ENCODE data around the gene ABTB1. TPM values are rescaled to one million over a fixed set of nuclear protein-coding genes. Genes with fewer than 3 reads are reported as not detected.

The ABTB1 gene
- total RNA-seq, 2 experiments from 2014 or later, result 9.7 to 10.6 TPM

GRCh38 chr3:127660621-127661251 lies 12.0 kb upstream of the ABTB1 start:
- H3K4me1 Mint-ChIP-seq (ENCODE audit: low read depth), result no peaks in the 10 kb centered on the region
- no peak overlapping the region for H3K27ac Mint-ChIP-seq
- H3K36me3 Mint-ChIP-seq (ENCODE audit: low read depth), result no peaks in the 10 kb centered on the region
- no peaks in the 10 kb centered on the region for H3K9me3 Mint-ChIP-seq
- ATAC-seq (no peak), DNase-seq (no peak)
- ChIA-PET POLR2A (interaction anchor here (1.2 kb wide), 1 partner anchor 50 kb away, joined by 3 read pairs; no protein-coding TSS in a partner anchor), CTCF (interaction anchor here (1.1 to 1.3 kb wide), 2 partner anchors 8 to 86 kb away, joined by 3 read pairs; no protein-coding TSS in a partner anchor)
- intact Hi-C loops (cut with micrococcal nuclease), result no loop called here
- H3K4me3 Mint-ChIP-seq, result no peak overlapping the region
- TF ChIP-seq, protein P1, sequence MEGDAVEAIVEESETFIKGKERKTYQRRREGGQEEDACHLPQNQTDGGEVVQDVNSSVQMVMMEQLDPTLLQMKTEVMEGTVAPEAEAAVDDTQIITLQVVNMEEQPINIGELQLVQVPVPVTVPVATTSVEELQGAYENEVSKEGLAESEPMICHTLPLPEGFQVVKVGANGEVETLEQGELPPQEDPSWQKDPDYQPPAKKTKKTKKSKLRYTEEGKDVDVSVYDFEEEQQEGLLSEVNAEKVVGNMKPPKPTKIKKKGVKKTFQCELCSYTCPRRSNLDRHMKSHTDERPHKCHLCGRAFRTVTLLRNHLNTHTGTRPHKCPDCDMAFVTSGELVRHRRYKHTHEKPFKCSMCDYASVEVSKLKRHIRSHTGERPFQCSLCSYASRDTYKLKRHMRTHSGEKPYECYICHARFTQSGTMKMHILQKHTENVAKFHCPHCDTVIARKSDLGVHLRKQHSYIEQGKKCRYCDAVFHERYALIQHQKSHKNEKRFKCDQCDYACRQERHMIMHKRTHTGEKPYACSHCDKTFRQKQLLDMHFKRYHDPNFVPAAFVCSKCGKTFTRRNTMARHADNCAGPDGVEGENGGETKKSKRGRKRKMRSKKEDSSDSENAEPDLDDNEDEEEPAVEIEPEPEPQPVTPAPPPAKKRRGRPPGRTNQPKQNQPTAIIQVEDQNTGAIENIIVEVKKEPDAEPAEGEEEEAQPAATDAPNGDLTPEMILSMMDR (IDR thresholded peaks at IDR 0.05), result no peak
- no peaks in the 10 kb centered on the region for H3K27me3 Mint-ChIP-seq

DNA sequence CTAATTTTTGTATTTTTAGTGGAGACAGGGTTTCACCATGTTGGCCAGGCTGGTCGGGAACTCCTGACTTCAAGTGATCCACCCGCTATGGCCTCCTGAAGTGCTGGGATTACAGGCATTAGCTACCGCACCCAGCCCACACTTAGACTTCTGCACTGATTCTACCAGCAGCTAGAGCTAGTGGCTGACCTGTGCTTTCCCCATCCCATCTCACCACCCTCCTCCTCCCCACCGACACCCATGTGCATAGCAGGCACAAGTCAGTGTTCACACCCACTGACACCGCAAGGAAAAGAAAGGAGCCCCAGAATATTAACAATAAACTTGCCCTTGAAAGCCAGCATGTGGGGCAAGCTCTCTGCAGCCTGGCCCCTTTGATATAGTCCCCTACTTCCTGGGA lies 11.2 kb upstream of the ABTB1 start:
- TF ChIP-seq, protein P1 (IDR thresholded peaks at IDR 0.05), result no peak
- Mint-ChIP-seq H3K4me3 (no peak overlapping the region), H3K36me3 (ENCODE audit: low read depth) (no peaks in the 10 kb centered on the region), H3K9me3 (no peaks in the 10 kb centered on the region), H3K4me1 (ENCODE audit: low read depth) (no peaks in the 10 kb centered on the region), H3K27ac (no peak overlapping the region), H3K27me3 (no peaks in the 10 kb centered on the region)
- intact Hi-C loops (cut with micrococcal nuclease), result no loop called here
- ChIA-PET POLR2A (interaction anchor here (1.2 kb wide), 1 partner anchor 51 kb away, joined by 3 read pairs; no protein-coding TSS in a partner anchor), CTCF (interaction anchor here (1.1 to 1.3 kb wide), 2 partner anchors 9 to 87 kb away, joined by 3 read pairs; no protein-coding TSS in a partner anchor)
- DNase-seq, result no peak
- ATAC-seq, result no peak

DNA sequence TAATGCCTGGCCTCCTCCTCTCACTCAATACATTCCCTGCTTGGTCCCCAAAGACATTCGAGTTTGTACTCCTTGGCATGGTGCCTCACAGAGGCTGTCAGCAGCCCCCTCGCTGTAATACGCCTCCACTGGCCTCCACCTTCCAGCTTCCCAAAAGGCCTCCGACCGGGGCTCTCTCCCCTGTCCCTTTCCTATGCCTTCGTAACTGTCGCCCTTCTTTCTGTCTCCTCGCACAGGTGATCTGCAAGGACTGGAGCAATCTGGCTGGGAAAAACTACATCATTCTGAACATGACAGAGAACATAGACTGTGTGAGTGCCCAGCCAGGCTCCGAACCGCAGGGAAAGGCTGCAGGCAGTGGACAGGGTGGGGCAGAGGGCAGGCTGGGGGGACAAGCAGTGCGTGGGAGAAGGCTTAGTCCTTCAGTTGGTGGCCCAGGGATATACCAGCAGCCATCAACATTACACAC lies 10.7 kb upstream of the ABTB1 start:
- ATAC-seq (no peak), DNase-seq (no peak)
- POLR2A ChIA-PET, result interaction anchor here (1.0 to 1.2 kb wide), 2 partner anchors 10 to 51 kb away, joined by 3 to 5 read pairs; no protein-coding TSS in a partner anchor
- H3K27ac Mint-ChIP-seq, result no peak overlapping the region
- TF ChIP-seq, protein P1 (IDR thresholded peaks at IDR 0.05), result no peak
- intact Hi-C loops (cut with micrococcal nuclease), result no loop called here
- CTCF ChIA-PET, result interaction anchor here (1.0 kb wide), 1 partner anchor 87 kb away, joined by 3 read pairs; no protein-coding TSS in a partner anchor
- H3K27me3 Mint-ChIP-seq, result no peaks in the 10 kb centered on the region
- H3K4me1 Mint-ChIP-seq (ENCODE audit: low read depth), result no peaks in the 10 kb centered on the region
- H3K4me3 Mint-ChIP-seq, result no peak overlapping the region
- H3K9me3 Mint-ChIP-seq, result no peaks in the 10 kb centered on the region
- H3K36me3 Mint-ChIP-seq (ENCODE audit: low read depth), result no peaks in the 10 kb centered on the region

DNA sequence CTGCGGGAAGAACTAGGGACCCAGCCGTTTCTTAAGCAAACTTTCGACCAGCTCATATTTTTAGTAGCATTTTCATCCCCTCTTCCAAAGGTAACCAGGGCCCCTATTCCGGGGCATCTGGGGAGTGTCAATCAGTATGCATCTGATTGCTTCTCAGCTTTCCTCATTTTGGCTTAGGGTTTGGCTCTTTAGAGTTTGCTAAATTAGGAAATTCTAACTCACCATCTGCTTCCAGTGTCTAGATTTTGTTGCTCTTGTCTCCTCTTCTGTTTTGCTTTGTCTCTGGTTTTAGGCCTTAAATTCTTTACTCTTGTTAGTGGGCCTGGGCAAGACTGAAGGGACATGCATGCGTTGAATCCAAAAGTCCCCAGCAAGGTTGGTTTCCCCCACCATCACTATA lies 9.6 kb upstream of the ABTB1 start:
- Mint-ChIP-seq H3K27ac (no peak overlapping the region), H3K9me3 (no peaks in the 10 kb centered on the region), H3K36me3 (ENCODE audit: low read depth) (no peaks in the 10 kb centered on the region), H3K4me1 (ENCODE audit: low read depth) (no peaks in the 10 kb centered on the region), H3K27me3 (no peaks in the 10 kb centered on the region), H3K4me3 (no peak overlapping the region)
- ChIA-PET CTCF (interaction anchor here (1.0 kb wide), 1 partner anchor 88 kb away, joined by 3 read pairs; no protein-coding TSS in a partner anchor), POLR2A (interaction anchor here (1.0 kb wide), 1 partner anchor 9 kb away, joined by 5 read pairs; no protein-coding TSS in a partner anchor)
- TF ChIP-seq, protein P1 (IDR thresholded peaks at IDR 0.05), result no peak
- ATAC-seq, result no peak
- DNase-seq, result no peak
- intact Hi-C loops (cut with micrococcal nuclease), result no loop called here

GRCh38 chr3:127665165-127665564 lies 7.6 kb upstream of the ABTB1 start:
- H3K27me3 Mint-ChIP-seq, result no peaks in the 10 kb centered on the region
- ATAC-seq, result no peak
- no peak overlapping the region for H3K4me3 Mint-ChIP-seq
- TF ChIP-seq, protein P1 (IDR thresholded peaks at IDR 0.05), result no peak
- no peaks in the 10 kb centered on the region for H3K36me3 Mint-ChIP-seq (ENCODE audit: low read depth)
- H3K9me3 Mint-ChIP-seq, result no peaks in the 10 kb centered on the region
- no peak overlapping the region for H3K27ac Mint-ChIP-seq
- CTCF ChIA-PET, result no interaction called here
- POLR2A ChIA-PET, result no interaction called here
- intact Hi-C loops (cut with micrococcal nuclease), result no loop called here
- DNase-seq, result no peak
- H3K4me1 Mint-ChIP-seq (ENCODE audit: low read depth), result no peaks in the 10 kb centered on the region
